Ovary (tissue), 3 donors: ENCODE results near the gene GNB2.

Experiments used
- POLR2A ChIP-seq: fragments of 450-650 bp; IDR thresholded peaks from one replicate; pipeline ENCODE4 v1.6.1; 2017; ENCODE audit warnings: antibody characterized with exemption, mild to moderate bottlenecking, moderate library complexity
- TF ChIP-seq, protein P1 (sequence below), 3 donors: fragments of 450-650 bp in 2 of 3; fragments of 200-600 bp in 1 of 3; IDR thresholded peaks; one replicate each; pipeline versions ENCODE4 v1.5.1 to v1.8.0; 2016 to 2022; ENCODE audit warnings: antibody characterized with exemption in 3 of 3, mild to moderate bottlenecking in 1 of 3
- donor health status: DM: no; HTN: no; CAD: no.

- TF ChIP-seq, protein P1, sequence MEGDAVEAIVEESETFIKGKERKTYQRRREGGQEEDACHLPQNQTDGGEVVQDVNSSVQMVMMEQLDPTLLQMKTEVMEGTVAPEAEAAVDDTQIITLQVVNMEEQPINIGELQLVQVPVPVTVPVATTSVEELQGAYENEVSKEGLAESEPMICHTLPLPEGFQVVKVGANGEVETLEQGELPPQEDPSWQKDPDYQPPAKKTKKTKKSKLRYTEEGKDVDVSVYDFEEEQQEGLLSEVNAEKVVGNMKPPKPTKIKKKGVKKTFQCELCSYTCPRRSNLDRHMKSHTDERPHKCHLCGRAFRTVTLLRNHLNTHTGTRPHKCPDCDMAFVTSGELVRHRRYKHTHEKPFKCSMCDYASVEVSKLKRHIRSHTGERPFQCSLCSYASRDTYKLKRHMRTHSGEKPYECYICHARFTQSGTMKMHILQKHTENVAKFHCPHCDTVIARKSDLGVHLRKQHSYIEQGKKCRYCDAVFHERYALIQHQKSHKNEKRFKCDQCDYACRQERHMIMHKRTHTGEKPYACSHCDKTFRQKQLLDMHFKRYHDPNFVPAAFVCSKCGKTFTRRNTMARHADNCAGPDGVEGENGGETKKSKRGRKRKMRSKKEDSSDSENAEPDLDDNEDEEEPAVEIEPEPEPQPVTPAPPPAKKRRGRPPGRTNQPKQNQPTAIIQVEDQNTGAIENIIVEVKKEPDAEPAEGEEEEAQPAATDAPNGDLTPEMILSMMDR (IDR thresholded peaks at IDR 0.05) = peak in 1 of 3 donors; percentile 20
- TF ChIP-seq POLR2A = no peak
Observed at GRCh38 chr7:100632951-100633717, 40.4 kb upstream of the GNB2 start.
